ENCODE results near the gene TNN. TPM values are rescaled to one million over a fixed set of nuclear protein-coding genes. Genes with fewer than 3 reads are reported as not detected.
"Not testable (repeated sequence)": the region's sequence is repeated elsewhere in the genome, so short reads cannot be mapped to it uniquely, and the experiment has no call there.

TNN gene
- total RNA-seq: under 1 TPM; 0.05 to 0.97 TPM

- intact Hi-C loops (cut with DNase I): no loop called here
- H3K27ac ChIP-seq: no peak within 1 kb of the TSS
Observed at GRCh38 chr1:175067362-175068106, at the start of gene TNN. TNN (plus strand) TSS chr1:175067833; CDS start chr1:175077419, 9,586 bp downstream.

GRCh38 chr1:175019524-175019923 is 48.1 kb upstream of the TNN start:
- Histone ChIP-seq H3K27me3 (replicated peaks; ENCODE audit: insufficient read depth) (no peaks in the 10 kb centered on the region), H3K27ac (no peak overlapping the region), H3K9me3 (no peaks in the 10 kb centered on the region), H3K4me1 (replicated peaks) (no peaks in the 10 kb centered on the region), H3K4me3 (no peak overlapping the region), H3K36me3 (peaks cover 0 to 9% of the 10 kb centered on the region in 2 donors)
- intact Hi-C loops (cut with DNase I): no loop called here
- TF ChIP-seq POLR2AphosphoS5 (IDR thresholded peaks at IDR 0.05): no peak
- TF ChIP-seq POLR2A (IDR thresholded peaks at IDR 0.05): no peak
- TF ChIP-seq CTCF (IDR thresholded peaks at IDR 0.05): no peak
- DNase-seq (ENCODE audit: low spot score): no peak
- WGBS: 90% methylated on average over 3 of the region's 3 CpGs

More at GRCh38 chr1:175067362-175068106, at the start of gene TNN:
- Histone ChIP-seq H3K4me3 (no peak within 1 kb of the TSS), H3K4me1 (replicated peaks) (no peaks in the 10 kb centered on the region), H3K27me3 (replicated peaks; ENCODE audit: insufficient read depth) (no peaks in the 10 kb centered on the region), H3K9me3 (no peaks in the 10 kb centered on the region), H3K36me3 (no peaks in the 10 kb centered on the region)
- WGBS: 62% methylated on average over 9 of the region's 9 CpGs
- no peak for DNase-seq (ENCODE audit: low spot score)
- no peak for TF ChIP-seq CTCF (IDR thresholded peaks at IDR 0.05)
- no peak for TF ChIP-seq POLR2AphosphoS5 (IDR thresholded peaks at IDR 0.05)
- TF ChIP-seq POLR2A (IDR thresholded peaks at IDR 0.05): no peak

GRCh38 chr1:175023043-175023921 is 44.4 kb upstream of the TNN start, which contains the start of gene MRPS14:
MRPS14 (minus strand) TSS chr1:175023425; CDS start chr1:175023408, 17 bp downstream.
- Histone ChIP-seq H3K27ac (peak within 1 kb of the TSS; percentile 71 to 78), H3K4me1 (replicated peaks) (no peaks in the 10 kb centered on the region), H3K36me3 (peaks cover 0 to 2% of the 10 kb centered on the region in 2 donors), H3K27me3 (replicated peaks; ENCODE audit: insufficient read depth) (no peaks in the 10 kb centered on the region), H3K9me3 (no peaks in the 10 kb centered on the region), H3K4me3 (peak within 1 kb of the TSS; percentile 68 to 69)
- WGBS: 3% methylated on average over 42 of the region's 42 CpGs
- peak; percentile 96 for DNase-seq (ENCODE audit: low spot score)
- TF ChIP-seq POLR2AphosphoS5 (IDR thresholded peaks at IDR 0.05) (peak; percentile 98), CTCF (IDR thresholded peaks at IDR 0.05) (no peak), POLR2A (IDR thresholded peaks at IDR 0.05) (peak; percentile 83)
- intact Hi-C loops (cut with DNase I): loop anchor here (5.0 kb wide), 1 partner anchor 109 kb away; no protein-coding TSS in a partner anchor

GRCh38 chr1:175023922-175024242 is 43.8 kb upstream of the TNN start:
- not testable (repeated sequence) for H3K4me1 ChIP-seq (replicated peaks); H3K27me3 ChIP-seq (replicated peaks; ENCODE audit: insufficient read depth); DNase-seq (ENCODE audit: low spot score); H3K36me3 ChIP-seq; H3K9me3 ChIP-seq
- WGBS: 93% methylated on average over 2 of the region's 2 CpGs
- intact Hi-C loops (cut with DNase I): loop anchor here (5.0 kb wide), 1 partner anchor 108 kb away; no protein-coding TSS in a partner anchor
- Histone ChIP-seq H3K27ac (peak overlapping the region; percentile 71 to 78), H3K4me3 (peak overlapping the region; percentile 68 to 69)

GRCh38 chr1:175024773-175025172 is 42.9 kb upstream of the TNN start:
- H3K27ac ChIP-seq: no peak overlapping the region
- H3K36me3 ChIP-seq: no peaks in the 10 kb centered on the region
- no peaks in the 10 kb centered on the region for H3K27me3 ChIP-seq (replicated peaks; ENCODE audit: insufficient read depth)
- H3K4me3 ChIP-seq: no peak overlapping the region
- no peaks in the 10 kb centered on the region for H3K9me3 ChIP-seq
- WGBS: 97% methylated on average over 2 of the region's 2 CpGs
- TF ChIP-seq POLR2A (IDR thresholded peaks at IDR 0.05) (no peak), POLR2AphosphoS5 (IDR thresholded peaks at IDR 0.05) (no peak), CTCF (IDR thresholded peaks at IDR 0.05) (no peak)
- no peak for DNase-seq (ENCODE audit: low spot score)
- intact Hi-C loops (cut with DNase I): loop anchor here (5.0 kb wide), 1 partner anchor 108 kb away; no protein-coding TSS in a partner anchor
- H3K4me1 ChIP-seq (replicated peaks): no peaks in the 10 kb centered on the region
